ENCODE results near the gene CHCHD6.

- TF ChIP-seq CTCF (conservative IDR thresholded peaks at IDR 0.05 in 1 of 2, IDR thresholded peaks at IDR 0.05 in 1 of 2; ENCODE audit: extremely low read depth in 1 of 2, insufficient read depth in 1 of 2, low read depth in 1 of 2, low read length in 2 of 2) (no peak), EZH2 (IDR thresholded peaks at IDR 0.05; ENCODE audit: borderline replicate concordance, low read length) (no peak)
Measured at GRCh38 chr3:126851934-126852333, 147.9 kb downstream of the CHCHD6 start.

Measured in mammary epithelial cell (primary cell).